NCI-H2196 treated with DMSO at 0.1 percent for 48 hours (cell line): ENCODE data around the gene CEP57L1.

Source experiments
- DNase-seq: peaks from one replicate; lab custom pipeline; 2025; ENCODE audit not compliant: unreplicated experiment; lab: John Stamatoyannopoulos, UW

Gene CEP57L1

DNA sequence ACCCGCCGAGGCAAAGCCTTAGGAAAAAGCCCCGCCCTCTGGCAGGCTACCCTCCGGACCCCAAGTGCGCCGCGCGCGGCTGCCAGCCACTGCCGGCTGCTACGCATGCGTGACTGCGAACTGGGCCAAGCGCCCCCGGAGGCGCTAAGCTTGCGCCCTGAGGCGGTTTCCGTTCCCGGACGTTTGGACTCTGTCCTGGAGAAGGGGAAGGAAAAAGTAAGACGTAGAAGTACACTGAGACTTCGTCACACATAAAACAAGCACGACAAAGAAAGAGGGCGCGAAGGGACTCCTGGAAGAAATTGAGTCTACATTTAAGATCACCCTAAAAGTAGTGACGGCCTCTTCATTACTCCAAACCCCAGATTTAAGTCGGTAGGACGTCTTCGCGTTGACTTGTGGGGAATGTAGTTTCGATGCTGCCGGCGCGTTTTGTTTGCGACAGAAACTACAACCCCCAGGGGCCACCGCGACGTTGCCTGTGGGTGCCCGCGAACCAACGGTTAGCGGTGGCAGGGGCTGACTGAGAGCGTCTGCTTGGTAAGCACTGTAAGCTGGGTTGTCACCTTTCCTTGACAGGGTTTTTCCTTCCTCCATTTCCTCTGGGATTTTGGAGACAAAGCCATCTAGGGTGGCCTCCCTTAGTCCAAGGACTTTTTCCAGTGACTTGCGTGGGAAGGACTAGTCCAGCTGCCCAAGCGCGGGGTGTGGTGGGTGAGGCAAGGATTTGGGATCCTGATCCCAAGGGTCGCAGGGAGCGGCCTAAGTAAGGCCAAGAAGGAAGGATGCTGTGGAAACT is at the start of gene CEP57L1:
CEP57L1 (plus strand) TSS at position 472 of the 799 bp plus-strand sequence. CDS start 49,715 bp downstream, outside the sequence.
- peak; percentile 88 for DNase-seq

DNA sequence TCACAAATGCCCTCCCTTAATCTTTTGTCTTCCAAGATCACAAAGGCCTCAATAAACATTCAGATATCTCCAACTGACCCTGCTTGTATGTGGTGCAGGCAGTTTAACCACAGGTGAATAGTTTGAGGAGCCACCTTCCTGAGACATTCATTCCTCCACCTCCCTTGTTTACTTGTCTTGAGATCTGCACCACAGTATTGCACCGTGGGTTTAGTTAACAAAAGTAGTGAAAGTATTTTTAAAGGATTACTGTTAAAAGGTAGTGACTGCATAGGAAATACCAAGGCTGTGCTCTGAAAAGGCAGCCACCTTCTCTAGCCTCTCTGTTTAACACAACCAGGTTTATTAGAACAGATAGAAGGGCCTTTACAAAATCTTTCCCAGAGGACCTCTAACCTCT is 47.1 kb upstream of the CEP57L1 start:
- DNase-seq: no peak

DNA sequence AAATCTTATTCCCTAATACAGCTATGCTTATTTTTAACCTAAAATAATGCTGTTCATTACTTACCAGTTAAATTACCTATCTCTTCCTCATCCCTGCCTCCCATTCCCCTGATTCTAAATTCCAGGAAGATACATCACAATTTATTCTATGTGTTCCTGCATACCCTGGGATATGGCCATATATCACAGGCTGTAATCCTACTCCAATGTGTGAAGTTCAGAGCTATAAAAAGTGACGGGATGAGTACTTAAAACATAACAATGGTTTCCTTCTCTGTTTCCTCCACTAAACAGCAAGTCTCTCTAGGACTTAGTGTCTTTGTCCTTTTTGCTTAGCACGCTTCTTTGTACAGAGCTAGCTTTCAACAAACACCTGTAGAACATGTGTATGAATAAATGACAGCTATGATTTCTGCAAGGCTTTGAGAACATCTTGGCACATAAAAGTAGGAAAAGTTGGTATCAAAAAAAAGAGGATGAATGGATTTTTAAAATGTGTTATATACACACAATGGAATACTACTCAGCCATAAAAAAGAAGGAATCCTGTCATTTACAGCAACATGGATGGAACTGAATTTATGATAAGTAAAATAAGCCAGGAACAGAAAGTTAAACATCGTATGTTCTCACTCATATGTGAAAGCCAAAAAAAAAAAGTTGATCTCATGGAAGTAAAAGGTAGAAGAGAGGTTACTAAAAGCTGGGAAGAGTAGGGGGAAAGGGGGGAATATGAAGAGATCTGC is 46.5 kb upstream of the CEP57L1 start:
- DNase-seq: no peak

DNA sequence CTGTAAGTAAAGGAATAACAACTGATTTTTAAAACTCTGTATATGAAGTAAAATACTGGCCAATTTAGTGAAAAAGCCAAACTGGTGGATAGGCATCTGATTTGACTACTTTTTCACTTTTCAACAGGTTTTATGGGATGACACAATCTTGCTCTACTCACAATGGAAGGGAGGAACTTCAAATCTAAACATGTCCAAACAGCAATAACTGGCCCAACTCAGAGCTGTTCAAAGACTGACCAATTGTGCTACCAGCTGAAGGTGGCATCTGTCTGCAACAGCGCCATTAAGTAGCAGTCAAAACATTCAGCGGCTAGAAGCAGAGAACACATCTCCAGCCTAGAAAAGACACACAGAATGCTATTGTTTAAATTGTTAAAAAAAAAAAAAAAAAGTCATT is 45.3 kb upstream of the CEP57L1 start:
- DNase-seq: no peak

DNA sequence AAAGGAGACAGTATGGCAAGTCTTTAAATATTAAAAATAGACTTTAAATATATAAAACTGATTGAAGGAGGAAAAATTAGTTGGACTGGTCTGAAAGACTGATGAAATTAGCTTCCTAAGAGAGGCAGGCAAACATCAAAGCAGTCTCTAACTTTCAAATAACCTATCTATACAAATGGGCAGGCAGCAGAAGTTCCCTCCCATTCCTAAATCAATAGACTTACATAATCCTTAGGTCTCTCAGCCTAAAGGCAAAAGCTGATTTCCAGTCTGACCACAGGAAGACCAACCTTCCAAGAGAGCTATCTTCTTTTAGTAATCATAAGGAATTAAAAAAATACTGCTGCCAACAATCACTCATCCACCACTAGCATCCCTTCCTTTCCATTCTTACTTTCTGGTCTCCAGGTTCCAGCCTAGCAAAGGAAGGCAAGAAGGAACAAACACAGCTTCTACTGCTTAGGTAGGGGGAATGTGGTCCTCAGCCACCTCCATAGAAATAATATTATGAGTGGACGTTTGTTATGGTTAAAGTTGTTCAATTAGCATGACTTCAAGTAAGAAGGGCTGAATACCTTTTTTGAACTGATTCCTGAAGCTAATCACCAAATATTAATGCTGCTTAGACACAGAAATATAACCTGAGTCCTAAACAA is 44.7 kb upstream of the CEP57L1 start:
- DNase-seq: no peak

DNA sequence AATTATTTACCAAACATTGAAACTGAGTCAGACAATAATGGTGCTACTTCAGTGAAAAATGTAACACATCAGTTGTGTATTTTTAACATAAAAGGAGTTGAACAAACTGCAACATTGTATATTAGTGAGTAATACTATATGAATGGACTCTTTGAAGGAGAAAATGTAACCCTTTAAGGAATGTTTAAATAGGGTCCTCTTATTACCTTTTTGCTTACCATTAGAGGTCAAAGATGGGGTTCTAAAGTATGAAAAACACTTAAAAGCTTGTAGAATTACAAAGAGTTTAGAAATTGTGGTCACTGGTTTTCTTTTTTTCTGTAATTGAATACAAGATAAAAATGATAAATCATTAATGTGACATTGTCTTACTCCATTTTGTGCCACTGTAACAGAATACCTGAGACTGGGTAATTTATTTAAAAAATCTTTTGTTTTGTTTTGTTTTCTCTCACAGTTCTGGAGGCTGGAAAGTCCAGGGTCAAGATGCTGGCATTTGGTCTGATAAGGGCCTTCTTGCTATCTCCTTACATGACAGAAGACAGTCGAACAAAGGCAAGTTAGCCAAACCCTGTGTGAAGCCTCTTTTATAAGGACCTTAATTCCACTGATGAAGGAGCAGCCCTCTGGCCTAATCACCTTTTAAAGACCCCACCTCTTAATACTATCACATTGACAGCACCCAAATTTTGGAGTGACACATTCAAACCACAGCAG is 43.8 kb upstream of the CEP57L1 start:
- DNase-seq: no peak

DNA sequence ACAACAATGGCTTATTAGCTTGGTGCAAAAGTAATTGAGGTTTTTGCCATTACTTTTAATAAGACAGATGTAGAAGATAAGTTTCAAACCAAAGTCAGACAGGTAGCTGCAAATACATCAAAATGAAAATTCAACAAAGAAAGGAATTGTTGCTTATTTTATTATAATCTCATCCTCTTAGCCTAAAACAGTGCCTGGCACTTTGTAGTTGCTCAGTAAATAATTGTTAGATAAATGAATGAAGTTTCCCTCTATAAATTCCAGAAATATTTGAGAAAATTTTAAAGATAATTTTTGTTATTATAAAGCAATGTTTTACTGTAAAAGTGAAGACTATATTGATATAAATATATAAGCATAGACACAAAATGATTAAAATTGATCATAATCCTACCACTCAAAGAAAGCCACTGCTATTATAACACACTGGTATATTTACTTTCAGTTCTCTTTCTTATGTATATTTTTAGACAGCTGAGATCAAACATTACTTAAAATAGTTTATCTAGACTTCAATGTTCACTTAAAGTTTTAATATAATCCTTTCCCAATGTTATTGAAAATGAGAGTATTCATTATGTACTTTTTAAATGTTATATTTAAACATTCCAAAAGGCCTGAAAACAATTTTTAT is 43.2 kb upstream of the CEP57L1 start:
- DNase-seq: no peak

DNA sequence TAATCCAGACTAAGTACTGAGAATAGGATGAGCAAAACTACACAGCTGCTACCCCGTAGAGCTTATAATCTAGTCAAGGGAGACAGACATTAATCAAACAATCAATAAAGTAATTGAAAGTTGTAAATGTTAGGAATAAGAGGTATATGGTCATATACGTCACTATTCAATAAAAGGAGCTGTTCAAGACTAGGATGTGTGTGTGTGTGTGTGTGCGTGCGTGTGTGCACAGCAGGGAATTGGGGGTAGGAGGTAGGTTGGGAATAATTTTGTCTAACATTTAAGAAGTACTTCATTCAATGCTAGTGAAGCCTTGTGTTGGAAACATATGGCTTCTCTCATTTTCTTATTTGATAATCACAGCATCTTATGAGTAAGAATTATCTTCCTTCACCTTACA is 42.5 kb upstream of the CEP57L1 start:
- DNase-seq: no peak

DNA sequence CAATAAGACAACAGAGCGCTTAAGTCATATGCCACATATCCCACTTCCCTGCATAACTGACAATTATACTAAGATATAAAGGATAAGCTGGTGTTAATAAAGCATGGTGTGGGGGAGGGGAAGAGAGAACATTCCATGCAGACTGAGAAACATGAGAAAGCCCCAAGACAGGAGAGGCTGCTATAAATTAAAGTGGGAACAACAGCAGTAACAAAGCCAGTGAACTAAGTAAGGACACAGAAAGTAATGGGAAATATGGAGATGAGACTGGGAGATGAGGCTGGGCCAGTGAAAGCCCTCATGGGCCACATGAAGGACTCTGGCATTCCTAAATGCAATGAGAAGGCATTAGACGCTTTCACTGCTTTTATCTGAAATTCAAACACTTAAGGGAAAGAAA is 42.0 kb upstream of the CEP57L1 start:
- no peak for DNase-seq

DNA sequence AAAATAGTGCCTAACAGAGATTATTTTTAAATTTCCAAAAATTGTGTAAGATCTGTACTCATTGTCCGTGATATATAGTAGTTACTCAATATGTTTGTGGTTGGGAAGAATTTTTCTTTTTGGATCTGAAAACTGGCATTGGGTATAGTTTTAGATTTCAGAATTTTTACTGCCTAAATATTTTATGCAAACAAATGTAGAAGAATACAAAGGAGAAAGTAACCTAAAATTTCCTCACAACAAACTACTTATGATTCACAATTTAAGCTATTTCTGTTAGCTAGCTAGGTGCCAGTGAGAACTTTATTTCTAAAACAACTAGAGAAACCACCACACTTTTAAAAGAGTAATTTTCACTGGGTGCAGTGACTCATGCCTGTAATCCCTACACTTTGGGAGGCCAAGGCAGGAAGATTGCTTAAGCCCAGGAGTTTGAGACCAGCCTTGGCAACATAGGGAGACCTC is 39.5 kb upstream of the CEP57L1 start:
- DNase-seq: no peak

DNA sequence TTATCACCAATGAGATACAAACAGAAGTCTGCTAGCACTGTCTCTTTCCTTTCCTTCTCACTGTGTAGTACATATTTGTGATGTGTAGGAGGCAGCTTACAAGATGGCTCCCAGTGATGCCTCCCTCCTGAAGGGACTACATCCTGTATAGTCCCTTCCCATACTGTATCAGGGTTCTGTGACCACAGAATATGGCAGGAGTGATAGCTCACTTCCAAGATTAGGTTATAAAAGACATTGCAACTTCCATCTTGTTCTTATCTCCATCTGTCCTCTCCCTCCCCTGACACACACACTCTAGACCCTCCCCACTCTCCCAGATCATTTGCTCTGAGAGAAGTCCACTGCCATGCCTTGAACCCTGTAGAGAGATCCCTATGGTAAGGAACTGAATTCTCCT is 38.6 kb upstream of the CEP57L1 start:
- no peak for DNase-seq

DNA sequence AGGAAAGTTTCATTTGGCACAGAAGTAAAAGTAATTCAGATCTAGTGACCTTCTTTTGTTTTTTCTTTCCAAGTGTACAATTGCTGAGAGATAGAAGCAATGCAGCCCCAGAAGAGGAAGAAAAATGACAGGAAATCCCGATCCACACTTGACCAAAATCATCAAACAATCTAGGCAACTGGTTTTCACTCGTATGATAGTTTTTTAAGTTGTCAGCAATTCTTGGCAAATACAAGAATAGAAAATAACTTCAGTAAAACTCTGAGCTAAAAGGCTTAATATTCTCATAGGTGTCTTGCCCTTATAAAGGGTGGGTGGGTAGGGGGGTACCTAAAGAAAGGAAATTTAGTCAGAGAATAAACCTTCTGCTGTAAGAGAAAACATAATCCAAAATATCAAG is 36.7 kb upstream of the CEP57L1 start:
- no peak for DNase-seq

DNA sequence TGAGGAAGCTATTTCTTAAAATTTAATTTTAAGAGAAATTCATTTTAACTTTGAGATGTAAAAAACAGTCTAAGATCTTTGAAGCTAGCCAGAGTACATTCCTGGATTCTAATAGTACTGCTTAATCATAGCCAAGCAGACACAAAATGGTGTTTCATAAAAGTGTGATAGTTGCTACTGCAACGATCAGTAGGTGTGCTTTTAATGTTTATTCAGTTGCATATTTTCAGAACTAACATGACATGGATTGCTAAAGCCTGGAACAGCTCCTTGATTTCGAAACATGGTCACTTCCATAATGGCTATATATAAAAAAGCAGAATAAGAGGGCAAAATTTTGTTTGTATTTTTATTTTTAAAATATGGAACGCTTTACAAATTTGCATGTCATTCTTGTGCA is 36.2 kb upstream of the CEP57L1 start:
- no peak for DNase-seq

DNA sequence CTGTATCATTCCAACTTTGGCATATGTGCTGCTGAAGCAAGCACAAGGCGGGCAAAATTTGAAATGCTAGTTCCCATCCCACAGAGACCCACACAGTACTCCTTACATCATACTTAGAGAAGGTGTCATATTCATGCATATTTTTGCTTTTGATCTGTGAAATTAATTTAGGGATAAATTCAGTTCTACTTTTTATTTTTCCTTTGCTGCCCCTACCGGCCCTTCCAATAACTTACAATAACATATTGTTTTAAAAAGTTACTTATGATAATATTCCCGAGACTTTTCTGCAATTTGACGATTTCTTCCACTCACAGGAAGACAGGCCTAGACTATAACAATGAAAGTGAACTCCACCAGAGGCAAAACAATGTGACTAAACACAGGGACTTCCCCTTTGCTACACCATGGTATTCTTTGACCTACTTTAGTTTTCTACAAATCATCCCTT is 35.7 kb upstream of the CEP57L1 start:
- DNase-seq: no peak

DNA sequence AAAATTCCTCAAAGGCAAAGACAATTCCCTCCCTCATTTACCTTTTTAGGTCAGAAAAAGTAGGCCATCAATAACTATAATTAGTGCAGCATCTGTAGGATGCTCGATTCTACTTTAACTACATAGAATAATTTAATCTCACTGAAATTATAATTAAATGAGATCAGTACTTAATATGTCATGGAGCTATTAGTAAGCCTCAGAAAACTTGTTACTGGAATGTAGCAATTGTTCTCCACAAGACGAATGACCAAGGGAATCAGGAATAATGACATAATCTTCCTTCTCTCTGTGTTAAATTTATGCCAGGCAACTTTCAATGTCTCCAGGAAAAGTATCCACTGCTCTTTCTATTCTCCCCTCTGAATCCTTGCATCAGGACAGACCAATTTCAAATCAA is 34.7 kb upstream of the CEP57L1 start:
- no peak for DNase-seq

DNA sequence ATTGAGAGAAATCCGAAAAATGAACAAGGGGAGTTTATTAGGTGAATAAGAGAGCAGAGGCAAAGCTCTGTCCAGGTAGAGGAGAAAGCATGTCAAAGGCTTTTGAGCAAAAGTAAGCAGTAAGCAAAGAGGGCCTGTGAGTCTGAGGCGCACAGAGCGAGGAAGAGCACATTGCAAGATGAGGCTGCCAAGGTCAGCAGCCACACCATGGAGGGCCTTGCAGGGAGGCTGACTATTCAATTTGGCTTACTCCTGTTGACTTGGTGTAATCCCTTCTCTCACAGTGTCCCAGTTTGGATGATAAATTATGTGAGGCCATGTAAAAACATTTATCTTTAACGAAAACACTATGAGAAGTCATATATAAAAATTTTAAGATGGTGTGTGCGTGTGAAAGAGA is 33.1 kb upstream of the CEP57L1 start:
- DNase-seq: no peak

DNA sequence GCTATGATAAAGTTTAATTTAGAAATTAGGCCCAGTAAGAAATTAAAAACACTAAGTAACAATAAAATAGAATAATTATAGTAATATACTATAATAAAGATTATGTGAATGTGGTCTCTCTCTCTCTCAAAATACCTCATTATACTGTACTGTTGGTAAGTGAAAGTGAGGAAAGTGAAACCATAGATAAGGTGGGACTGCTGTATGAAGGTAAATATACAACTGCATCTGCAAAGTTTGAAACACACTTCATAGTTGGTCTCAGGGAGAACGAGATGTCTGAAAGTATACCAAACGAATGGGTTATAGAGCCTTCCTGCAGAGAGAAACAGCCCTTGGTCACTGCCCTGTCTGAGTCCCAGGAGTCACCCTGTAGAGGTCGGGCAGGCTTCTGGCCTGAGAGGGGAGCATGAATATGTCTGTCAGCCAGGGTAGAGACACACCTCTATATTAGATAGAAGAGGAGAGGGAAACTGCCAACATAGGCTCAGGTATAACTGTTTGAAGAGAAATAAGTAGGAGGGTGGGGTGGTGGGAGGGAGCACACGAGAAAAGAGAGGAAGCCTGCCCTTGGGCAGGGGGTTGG is 32.4 kb upstream of the CEP57L1 start:
- no peak for DNase-seq

DNA sequence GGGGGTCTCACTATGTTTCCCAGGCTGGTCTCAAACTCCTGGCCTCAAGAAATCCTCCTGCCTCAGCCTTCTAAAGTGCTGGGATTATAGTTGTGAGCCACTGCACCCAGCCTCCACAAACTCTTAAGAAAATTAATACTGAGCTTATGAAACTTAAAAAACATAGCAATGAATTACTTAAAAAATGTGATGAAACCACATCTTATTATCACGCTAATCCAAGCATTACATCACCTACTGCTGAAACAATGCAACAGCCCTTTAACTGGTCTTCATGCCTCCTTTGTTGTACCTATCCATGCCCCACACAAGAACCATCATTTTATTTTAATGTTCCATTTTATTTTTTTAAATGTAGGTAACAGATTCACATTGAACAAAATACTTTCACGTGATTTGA is 25.6 kb upstream of the CEP57L1 start:
- DNase-seq: no peak

DNA sequence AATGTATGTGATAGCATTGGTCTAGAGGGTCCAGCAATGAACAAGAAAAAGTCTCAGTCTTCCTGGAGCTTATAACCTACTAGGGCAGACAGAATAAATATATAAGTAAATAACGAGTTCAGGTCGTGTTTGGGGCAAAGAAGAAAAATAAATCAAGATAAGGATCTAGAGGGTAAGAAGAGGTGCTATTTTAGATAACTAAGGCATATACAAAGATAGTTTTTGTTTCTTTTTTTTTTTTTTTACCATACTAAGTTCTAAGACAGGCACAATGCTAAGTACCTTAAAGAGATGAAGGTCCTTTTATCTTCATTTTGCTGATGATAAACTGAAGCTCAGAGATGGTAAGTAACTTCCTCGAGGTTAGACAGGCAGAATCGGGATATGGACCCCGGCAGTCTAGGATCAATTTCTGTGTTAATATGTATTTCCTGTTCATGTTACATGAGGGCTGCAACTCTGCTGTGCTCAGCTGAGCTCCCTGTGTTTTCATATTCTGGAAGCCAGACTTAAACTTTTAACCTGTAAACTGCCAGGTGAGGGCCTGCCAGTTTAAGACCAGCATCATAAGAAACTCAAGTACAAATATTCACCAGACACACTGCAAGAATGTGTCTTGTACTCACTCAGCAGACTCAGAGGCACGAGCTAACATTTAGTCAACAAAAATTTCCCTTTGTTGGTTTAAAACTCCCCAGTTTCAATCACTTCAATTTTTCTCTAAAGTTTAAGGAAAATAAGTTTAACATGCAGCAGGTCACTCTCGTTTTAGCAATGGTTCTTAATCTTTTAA is 24.0 kb upstream of the CEP57L1 start:
- no peak for DNase-seq
